22Rv1 (cell line): Measurements from ENCODE around the gene AAK1.
"Not testable (repeated sequence)": the region's sequence is repeated elsewhere in the genome, so short reads cannot be mapped to it uniquely, and the experiment has no call there.

ENCODE experiments used
- ZFX ChIP-seq: fragments of 450-650 bp; IDR thresholded peaks from 2 replicates; pipeline ENCODE4 v1.6.1; 2017; ENCODE audit warnings: antibody characterized with exemption, borderline replicate concordance
- TF ChIP-seq, protein P1 (sequence below): fragments of 450-650 bp; IDR thresholded peaks from 2 replicates; pipeline ENCODE4 v1.5.1; 2017; ENCODE audit warnings: mild to moderate bottlenecking

DNA sequence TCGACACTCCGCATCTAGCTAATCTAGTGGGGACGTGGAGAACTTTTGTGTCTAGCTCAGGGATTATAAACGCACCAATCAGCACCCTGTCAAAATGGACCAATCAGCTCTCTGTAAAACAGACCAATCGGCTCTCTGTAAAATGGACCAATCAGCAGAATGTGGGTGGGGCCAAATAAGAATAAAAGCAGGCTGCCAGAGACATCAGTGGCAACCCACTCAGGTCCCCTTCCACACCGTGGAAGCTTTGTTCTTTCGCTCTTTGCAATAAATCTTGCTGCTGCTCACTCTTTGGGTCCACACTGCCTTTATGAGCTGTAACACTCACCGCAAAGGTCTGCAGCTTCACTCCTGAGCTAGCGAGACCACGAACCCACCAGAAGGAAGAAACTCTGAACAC, 20.7 kb downstream of the AAK1 start:
- TF ChIP-seq, protein P1, sequence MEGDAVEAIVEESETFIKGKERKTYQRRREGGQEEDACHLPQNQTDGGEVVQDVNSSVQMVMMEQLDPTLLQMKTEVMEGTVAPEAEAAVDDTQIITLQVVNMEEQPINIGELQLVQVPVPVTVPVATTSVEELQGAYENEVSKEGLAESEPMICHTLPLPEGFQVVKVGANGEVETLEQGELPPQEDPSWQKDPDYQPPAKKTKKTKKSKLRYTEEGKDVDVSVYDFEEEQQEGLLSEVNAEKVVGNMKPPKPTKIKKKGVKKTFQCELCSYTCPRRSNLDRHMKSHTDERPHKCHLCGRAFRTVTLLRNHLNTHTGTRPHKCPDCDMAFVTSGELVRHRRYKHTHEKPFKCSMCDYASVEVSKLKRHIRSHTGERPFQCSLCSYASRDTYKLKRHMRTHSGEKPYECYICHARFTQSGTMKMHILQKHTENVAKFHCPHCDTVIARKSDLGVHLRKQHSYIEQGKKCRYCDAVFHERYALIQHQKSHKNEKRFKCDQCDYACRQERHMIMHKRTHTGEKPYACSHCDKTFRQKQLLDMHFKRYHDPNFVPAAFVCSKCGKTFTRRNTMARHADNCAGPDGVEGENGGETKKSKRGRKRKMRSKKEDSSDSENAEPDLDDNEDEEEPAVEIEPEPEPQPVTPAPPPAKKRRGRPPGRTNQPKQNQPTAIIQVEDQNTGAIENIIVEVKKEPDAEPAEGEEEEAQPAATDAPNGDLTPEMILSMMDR: not testable (repeated sequence)
- TF ChIP-seq ZFX: not testable (repeated sequence)
